Astrocyte of the spinal cord (primary cell): ENCODE data around the gene PHLDB1.

Experiments used
- DNase-seq: peaks from one replicate; pipeline ENCODE4 v3.0.0; 2011; ENCODE audit warnings: low read depth, low spot score
- H3K4me3 ChIP-seq: 2 replicates; pipeline ENCODE4 v1.5.1; 2011; ENCODE audit warnings: low read depth, mild to moderate bottlenecking, low read length, moderate library complexity
- in situ Hi-C: cut with HindIII; loops from 2 replicates; pipeline ENCODE4 v1.10.0; 2017; ENCODE audit warnings: low sequenced_read_pairs
- TF ChIP-seq, protein P1 (sequence below): IDR thresholded peaks from 2 replicates; pipeline ENCODE4 v1.5.1; 2012; ENCODE audit warnings: low read depth, mild to moderate bottlenecking, low read length, inconsistent platforms

Gene PHLDB1

GRCh38 chr11:118628432-118628831 lies 21.0 kb downstream of the PHLDB1 start:
- no peak overlapping the region for H3K4me3 ChIP-seq
- TF ChIP-seq, protein P1, sequence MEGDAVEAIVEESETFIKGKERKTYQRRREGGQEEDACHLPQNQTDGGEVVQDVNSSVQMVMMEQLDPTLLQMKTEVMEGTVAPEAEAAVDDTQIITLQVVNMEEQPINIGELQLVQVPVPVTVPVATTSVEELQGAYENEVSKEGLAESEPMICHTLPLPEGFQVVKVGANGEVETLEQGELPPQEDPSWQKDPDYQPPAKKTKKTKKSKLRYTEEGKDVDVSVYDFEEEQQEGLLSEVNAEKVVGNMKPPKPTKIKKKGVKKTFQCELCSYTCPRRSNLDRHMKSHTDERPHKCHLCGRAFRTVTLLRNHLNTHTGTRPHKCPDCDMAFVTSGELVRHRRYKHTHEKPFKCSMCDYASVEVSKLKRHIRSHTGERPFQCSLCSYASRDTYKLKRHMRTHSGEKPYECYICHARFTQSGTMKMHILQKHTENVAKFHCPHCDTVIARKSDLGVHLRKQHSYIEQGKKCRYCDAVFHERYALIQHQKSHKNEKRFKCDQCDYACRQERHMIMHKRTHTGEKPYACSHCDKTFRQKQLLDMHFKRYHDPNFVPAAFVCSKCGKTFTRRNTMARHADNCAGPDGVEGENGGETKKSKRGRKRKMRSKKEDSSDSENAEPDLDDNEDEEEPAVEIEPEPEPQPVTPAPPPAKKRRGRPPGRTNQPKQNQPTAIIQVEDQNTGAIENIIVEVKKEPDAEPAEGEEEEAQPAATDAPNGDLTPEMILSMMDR, result no peak
- DNase-seq, result no peak
- in situ Hi-C loops, result no loop called here

DNA sequence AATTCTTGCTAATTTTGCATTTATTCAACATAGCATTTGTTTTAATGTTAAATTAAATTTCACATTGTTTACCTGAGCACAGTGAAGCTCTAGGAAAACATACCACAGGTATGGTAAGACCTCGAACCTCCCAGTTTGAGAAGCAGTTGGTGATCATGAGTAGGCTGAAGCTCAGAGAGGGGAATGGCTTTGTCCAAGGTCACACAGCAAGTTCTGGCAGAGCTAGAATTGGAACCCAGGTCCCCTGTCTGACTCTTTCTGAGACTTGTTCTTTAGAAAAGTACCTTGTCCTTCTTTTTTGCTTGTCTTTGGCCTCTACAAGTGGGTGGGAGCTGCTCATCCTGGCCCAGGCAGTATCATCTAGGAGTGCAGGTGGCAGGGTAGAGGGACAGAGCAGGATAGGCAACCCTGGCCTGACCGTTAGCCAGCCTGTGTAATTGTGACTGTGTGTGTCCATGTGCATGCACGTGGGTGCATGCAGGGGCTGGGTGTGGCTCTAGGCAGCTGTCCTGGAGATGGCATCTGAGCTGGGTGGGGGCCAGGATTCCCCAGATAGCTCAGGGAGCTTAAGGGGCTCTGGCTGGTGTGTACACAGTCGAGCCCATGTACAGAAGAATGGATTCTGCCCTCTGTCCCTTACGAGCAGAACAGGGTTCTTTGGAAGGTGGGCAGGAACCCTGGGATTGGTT lies 21.6 kb downstream of the PHLDB1 start:
- TF ChIP-seq, protein P1, result no peak
- no peak for DNase-seq
- H3K4me3 ChIP-seq, result no peak overlapping the region
- in situ Hi-C loops, result no loop called here

- no peak overlapping the region for H3K4me3 ChIP-seq
- TF ChIP-seq, protein P1, result no peak
- in situ Hi-C loops, result no loop called here
- DNase-seq, result no peak
These were observed 22.6 kb downstream of the PHLDB1 start for GRCh38 chr11:118629761-118630661.

- H3K4me3 ChIP-seq, result no peak overlapping the region
- TF ChIP-seq, protein P1, result no peak
- in situ Hi-C loops, result no loop called here
- DNase-seq, result no peak
These were observed 23.9 kb downstream of the PHLDB1 start for GRCh38 chr11:118631142-118631909.

DNA sequence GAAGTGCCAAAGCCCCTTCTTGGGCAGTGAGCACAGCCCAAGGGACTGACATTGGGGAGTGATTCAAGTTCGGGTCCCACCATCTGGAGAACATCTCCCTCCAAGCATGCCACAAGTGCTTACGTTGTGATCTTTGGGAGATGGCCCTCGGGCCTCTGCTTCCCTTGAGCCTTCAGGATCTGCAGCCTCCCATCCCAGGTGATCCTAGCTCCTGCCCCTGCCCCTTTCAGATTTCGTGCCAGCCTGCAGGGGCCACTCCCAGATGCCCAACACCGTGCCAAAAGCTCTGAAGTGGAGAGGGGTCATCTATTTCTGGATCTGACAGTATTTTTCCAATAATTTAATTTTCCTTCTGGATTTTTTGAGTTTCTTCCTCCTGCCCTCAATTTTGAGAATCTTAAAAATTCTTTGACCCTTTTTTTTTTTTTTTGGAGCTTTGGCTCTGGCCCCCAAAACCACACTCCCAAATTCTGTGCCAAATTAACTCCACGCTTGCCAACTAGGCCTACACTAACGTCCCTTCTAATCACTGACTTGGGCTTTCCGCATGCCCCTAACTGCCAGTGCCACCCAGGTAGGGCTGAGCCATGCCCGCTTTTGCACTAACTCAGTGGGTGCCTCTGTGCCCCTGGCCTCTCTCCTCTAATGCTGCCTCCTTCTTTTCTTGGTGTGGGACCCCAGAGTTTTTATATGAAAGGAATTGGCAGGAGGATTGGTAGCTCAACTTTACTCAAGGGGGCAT lies 25.3 kb downstream of the PHLDB1 start:
- TF ChIP-seq, protein P1, result no peak
- in situ Hi-C loops, result no loop called here
- DNase-seq, result no peak
- H3K4me3 ChIP-seq, result no peak overlapping the region

- no peak for DNase-seq
- H3K4me3 ChIP-seq, result no peak overlapping the region
- TF ChIP-seq, protein P1, result no peak
- in situ Hi-C loops, result no loop called here
These were observed 25.9 kb downstream of the PHLDB1 start for GRCh38 chr11:118633319-118633690.
